Gastrocnemius medialis (tissue), 4 donors: ENCODE data around the gene POU3F1.

Experiments used
- POLR2A ChIP-seq, 2 donors: fragments of 450-650 bp; IDR thresholded peaks; one replicate each; pipeline ENCODE4 v1.6.1; 2017; ENCODE audit warnings: antibody characterized with exemption in 2 of 2, mild to moderate bottlenecking in 2 of 2, moderate library complexity in 2 of 2
- TF ChIP-seq, protein P1 (sequence below), 5 experiments: fragments of 450-650 bp in 3 of 5; fragments of 200-600 bp in 2 of 5; sonication (generic) in 2 of 5; IDR thresholded peaks in 4 of 5; conservative IDR thresholded peaks in 1 of 5; 1 replicate in 4 of 5; 2 replicates in 1 of 5; pipeline ENCODE4 v1.5.1; 2016 to 2019; ENCODE audit warnings: antibody characterized with exemption in 5 of 5, mild to moderate bottlenecking in 3 of 5, moderate library complexity in 3 of 5

DNA sequence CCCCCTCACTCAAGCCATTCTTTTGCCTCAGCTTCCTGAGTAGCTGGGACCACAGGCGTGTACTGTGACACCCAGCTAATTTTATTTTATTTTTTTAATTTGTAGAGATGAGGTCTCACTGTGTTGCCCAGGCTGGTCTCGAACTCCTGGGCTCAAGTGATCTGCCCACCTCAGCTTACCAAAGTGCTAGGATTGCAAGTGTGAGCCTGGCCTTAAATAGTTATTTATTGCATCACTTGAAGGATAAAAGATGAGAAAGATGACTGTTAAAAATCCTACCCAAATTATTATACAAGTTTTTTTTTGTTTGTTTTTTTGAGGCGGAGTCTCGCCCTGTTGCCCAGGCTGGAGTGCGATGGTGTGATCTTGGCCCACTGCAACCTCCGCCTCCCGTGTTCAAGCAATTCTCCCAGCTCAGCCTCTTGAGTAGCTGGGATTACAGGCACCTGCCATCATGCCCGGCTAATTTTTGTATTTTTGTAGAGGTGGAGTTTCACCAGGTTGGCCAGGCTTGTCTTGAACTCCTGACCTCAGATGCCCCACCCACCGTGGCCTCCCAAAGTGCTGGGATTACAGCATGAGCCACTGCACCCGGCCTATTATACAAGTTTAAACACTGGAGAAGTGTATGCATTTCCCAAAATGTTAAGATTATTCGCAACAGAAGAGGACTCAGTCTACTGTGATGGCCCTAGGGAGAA, 31.7 kb downstream of the POU3F1 start:
- TF ChIP-seq, protein P1, sequence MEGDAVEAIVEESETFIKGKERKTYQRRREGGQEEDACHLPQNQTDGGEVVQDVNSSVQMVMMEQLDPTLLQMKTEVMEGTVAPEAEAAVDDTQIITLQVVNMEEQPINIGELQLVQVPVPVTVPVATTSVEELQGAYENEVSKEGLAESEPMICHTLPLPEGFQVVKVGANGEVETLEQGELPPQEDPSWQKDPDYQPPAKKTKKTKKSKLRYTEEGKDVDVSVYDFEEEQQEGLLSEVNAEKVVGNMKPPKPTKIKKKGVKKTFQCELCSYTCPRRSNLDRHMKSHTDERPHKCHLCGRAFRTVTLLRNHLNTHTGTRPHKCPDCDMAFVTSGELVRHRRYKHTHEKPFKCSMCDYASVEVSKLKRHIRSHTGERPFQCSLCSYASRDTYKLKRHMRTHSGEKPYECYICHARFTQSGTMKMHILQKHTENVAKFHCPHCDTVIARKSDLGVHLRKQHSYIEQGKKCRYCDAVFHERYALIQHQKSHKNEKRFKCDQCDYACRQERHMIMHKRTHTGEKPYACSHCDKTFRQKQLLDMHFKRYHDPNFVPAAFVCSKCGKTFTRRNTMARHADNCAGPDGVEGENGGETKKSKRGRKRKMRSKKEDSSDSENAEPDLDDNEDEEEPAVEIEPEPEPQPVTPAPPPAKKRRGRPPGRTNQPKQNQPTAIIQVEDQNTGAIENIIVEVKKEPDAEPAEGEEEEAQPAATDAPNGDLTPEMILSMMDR (IDR thresholded peaks at IDR 0.05 in 4 of 5, conservative IDR thresholded peaks at IDR 0.05 in 1 of 5) = no peak
- no peak for TF ChIP-seq POLR2A (IDR thresholded peaks at IDR 0.05)
